ENCODE results near the gene NFAM1.

NFAM1 gene

GRCh38 chr22:42417645-42418305 is 14.4 kb downstream of the NFAM1 start:
- H2BK15ac ChIP-seq (ENCODE audit: low read depth, poor library complexity, severe bottlenecking) = no peak overlapping the region
- H3K79me1 ChIP-seq (replicated peaks; ENCODE audit: low read length, poor library complexity, severe bottlenecking) = no peaks in the 10 kb centered on the region
- no peak for DNase-seq
- H3K9ac ChIP-seq (ENCODE audit: low read length) = no peak overlapping the region
- H3K14ac ChIP-seq (ENCODE audit: low read length in 2 of 2) = no peak overlapping the region
- no peak overlapping the region for H2BK5ac ChIP-seq (ENCODE audit: low read depth, low read length, poor library complexity, severe bottlenecking)
- peaks cover 33 to 51% of the 10 kb centered on the region in 2 experiments for H3K27me3 ChIP-seq (ENCODE audit: control insufficient read depth in 1 of 2, insufficient read depth in 1 of 2, low read length in 2 of 2)
- no peak overlapping the region for H3K4me3 ChIP-seq (ENCODE audit: insufficient read depth in 1 of 2, low read depth in 1 of 2, low read length in 2 of 2)
- no peak overlapping the region for H3K4me2 ChIP-seq (ENCODE audit: low read length, poor library complexity, severe bottlenecking)
- no peak overlapping the region for H3K18ac ChIP-seq (ENCODE audit: low read depth in 1 of 2, low read length in 2 of 2)
- no peak overlapping the region for H3K27ac ChIP-seq (ENCODE audit: low read length, poor library complexity, severe bottlenecking)
- H2BK12ac ChIP-seq (ENCODE audit: low read length in 2 of 2) = no peak overlapping the region
- H4K91ac ChIP-seq (ENCODE audit: low read length) = no peak overlapping the region
- H2AK5ac ChIP-seq (ENCODE audit: low read length, severe bottlenecking) = no peak overlapping the region
- H3K4me1 ChIP-seq (ENCODE audit: control insufficient read depth, insufficient read depth, low read depth, low read length) = peaks cover 2% of the 10 kb centered on the region
- no peak overlapping the region for H2BK120ac ChIP-seq (ENCODE audit: low read depth, low read length)
- no peak overlapping the region for H3K23ac ChIP-seq (ENCODE audit: low read length in 2 of 2)
- no peak overlapping the region for H4K8ac ChIP-seq (ENCODE audit: low read length)
- no peaks in the 10 kb centered on the region for H3K36me3 ChIP-seq (ENCODE audit: control insufficient read depth in 1 of 2, insufficient read depth in 2 of 2, low read depth in 1 of 2, low read length in 2 of 2)
- WGBS = 83% methylated on average over 10 of the region's 11 CpGs
- H3K4ac ChIP-seq (ENCODE audit: low read depth in 1 of 2, low read length in 2 of 2) = no peak overlapping the region
- H3K9me3 ChIP-seq (ENCODE audit: control insufficient read depth, low read length) = no peaks in the 10 kb centered on the region
- H2AFZ ChIP-seq (ENCODE audit: low read depth, low read length) = no peak overlapping the region

- Histone ChIP-seq H3K4ac (ENCODE audit: low read depth in 1 of 2, low read length in 2 of 2) (no peak overlapping the region), H2BK5ac (ENCODE audit: low read depth, low read length, poor library complexity, severe bottlenecking) (no peak overlapping the region), H3K14ac (ENCODE audit: low read length in 2 of 2) (no peak overlapping the region), H2BK12ac (ENCODE audit: low read length in 2 of 2) (no peak overlapping the region), H3K18ac (ENCODE audit: low read depth in 1 of 2, low read length in 2 of 2) (no peak overlapping the region), H2BK15ac (ENCODE audit: low read depth, poor library complexity, severe bottlenecking) (no peak overlapping the region), H3K4me1 (ENCODE audit: control insufficient read depth, insufficient read depth, low read depth, low read length) (peaks cover 2% of the 10 kb centered on the region), H3K9ac (ENCODE audit: low read length) (no peak overlapping the region), H4K91ac (ENCODE audit: low read length) (no peak overlapping the region), H3K4me3 (ENCODE audit: insufficient read depth in 1 of 2, low read depth in 1 of 2, low read length in 2 of 2) (no peak overlapping the region), H2AFZ (ENCODE audit: low read depth, low read length) (no peak overlapping the region), H3K23ac (ENCODE audit: low read length in 2 of 2) (no peak overlapping the region), H3K36me3 (ENCODE audit: control insufficient read depth in 1 of 2, insufficient read depth in 2 of 2, low read depth in 1 of 2, low read length in 2 of 2) (no peaks in the 10 kb centered on the region), H3K9me3 (ENCODE audit: control insufficient read depth, low read length) (no peaks in the 10 kb centered on the region), H2BK120ac (ENCODE audit: low read depth, low read length) (no peak overlapping the region), H3K4me2 (ENCODE audit: low read length, poor library complexity, severe bottlenecking) (no peak overlapping the region), H3K79me1 (replicated peaks; ENCODE audit: low read length, poor library complexity, severe bottlenecking) (no peaks in the 10 kb centered on the region), H4K8ac (ENCODE audit: low read length) (no peak overlapping the region), H3K27ac (ENCODE audit: low read length, poor library complexity, severe bottlenecking) (no peak overlapping the region), H2AK5ac (ENCODE audit: low read length, severe bottlenecking) (no peak overlapping the region), H3K27me3 (ENCODE audit: control insufficient read depth in 1 of 2, insufficient read depth in 1 of 2, low read length in 2 of 2) (peaks cover 34 to 52% of the 10 kb centered on the region in 2 experiments)
- DNase-seq = no peak
- WGBS = 86% methylated on average over 18 of the region's 18 CpGs
Measured at GRCh38 chr22:42416671-42417230, 15.5 kb downstream of the NFAM1 start.

- no peak overlapping the region for H3K4me2 ChIP-seq (ENCODE audit: low read length, poor library complexity, severe bottlenecking)
- no peak overlapping the region for H2BK5ac ChIP-seq (ENCODE audit: low read depth, low read length, poor library complexity, severe bottlenecking)
- H2AK5ac ChIP-seq (ENCODE audit: low read length, severe bottlenecking) = no peak overlapping the region
- 48% methylated on average over 15 of the region's 17 CpGs for WGBS
- no peak overlapping the region for H3K14ac ChIP-seq (ENCODE audit: low read length in 2 of 2)
- H3K4me1 ChIP-seq (ENCODE audit: control insufficient read depth, insufficient read depth, low read depth, low read length) = peaks cover 2% of the 10 kb centered on the region
- peaks cover 31 to 52% of the 10 kb centered on the region in 2 experiments for H3K27me3 ChIP-seq (ENCODE audit: control insufficient read depth in 1 of 2, insufficient read depth in 1 of 2, low read length in 2 of 2)
- H4K91ac ChIP-seq (ENCODE audit: low read length) = no peak overlapping the region
- no peak for DNase-seq
- no peak overlapping the region for H2BK120ac ChIP-seq (ENCODE audit: low read depth, low read length)
- no peak overlapping the region for H3K23ac ChIP-seq (ENCODE audit: low read length in 2 of 2)
- no peaks in the 10 kb centered on the region for H3K36me3 ChIP-seq (ENCODE audit: control insufficient read depth in 1 of 2, insufficient read depth in 2 of 2, low read depth in 1 of 2, low read length in 2 of 2)
- no peak overlapping the region for H3K4me3 ChIP-seq (ENCODE audit: insufficient read depth in 1 of 2, low read depth in 1 of 2, low read length in 2 of 2)
- no peak overlapping the region for H2BK12ac ChIP-seq (ENCODE audit: low read length in 2 of 2)
- H3K9me3 ChIP-seq (ENCODE audit: control insufficient read depth, low read length) = no peaks in the 10 kb centered on the region
- no peak overlapping the region for H3K4ac ChIP-seq (ENCODE audit: low read depth in 1 of 2, low read length in 2 of 2)
- H3K9ac ChIP-seq (ENCODE audit: low read length) = no peak overlapping the region
- no peak overlapping the region for H3K27ac ChIP-seq (ENCODE audit: low read length, poor library complexity, severe bottlenecking)
- no peaks in the 10 kb centered on the region for H3K79me1 ChIP-seq (replicated peaks; ENCODE audit: low read length, poor library complexity, severe bottlenecking)
- no peak overlapping the region for H2BK15ac ChIP-seq (ENCODE audit: low read depth, poor library complexity, severe bottlenecking)
- no peak overlapping the region for H2AFZ ChIP-seq (ENCODE audit: low read depth, low read length)
- no peak overlapping the region for H3K18ac ChIP-seq (ENCODE audit: low read depth in 1 of 2, low read length in 2 of 2)
- H4K8ac ChIP-seq (ENCODE audit: low read length) = no peak overlapping the region
Measured at GRCh38 chr22:42414565-42415303, 17.5 kb downstream of the NFAM1 start.

GRCh38 chr22:42414021-42414420 is 18.2 kb downstream of the NFAM1 start:
- WGBS = 77% methylated on average over 9 of the region's 11 CpGs
- Histone ChIP-seq H3K4me2 (ENCODE audit: low read length, poor library complexity, severe bottlenecking) (no peak overlapping the region), H2BK12ac (ENCODE audit: low read length in 2 of 2) (no peak overlapping the region), H3K9ac (ENCODE audit: low read length) (no peak overlapping the region), H2AFZ (ENCODE audit: low read depth, low read length) (no peak overlapping the region), H3K79me1 (replicated peaks; ENCODE audit: low read length, poor library complexity, severe bottlenecking) (no peaks in the 10 kb centered on the region), H2AK5ac (ENCODE audit: low read length, severe bottlenecking) (no peak overlapping the region), H3K27ac (ENCODE audit: low read length, poor library complexity, severe bottlenecking) (no peak overlapping the region), H3K23ac (ENCODE audit: low read length in 2 of 2) (no peak overlapping the region), H3K18ac (ENCODE audit: low read depth in 1 of 2, low read length in 2 of 2) (no peak overlapping the region), H3K9me3 (ENCODE audit: control insufficient read depth, low read length) (no peaks in the 10 kb centered on the region), H2BK120ac (ENCODE audit: low read depth, low read length) (no peak overlapping the region), H3K14ac (ENCODE audit: low read length in 2 of 2) (no peak overlapping the region), H4K8ac (ENCODE audit: low read length) (no peak overlapping the region), H4K91ac (ENCODE audit: low read length) (no peak overlapping the region), H2BK15ac (ENCODE audit: low read depth, poor library complexity, severe bottlenecking) (no peak overlapping the region), H3K4me1 (ENCODE audit: control insufficient read depth, insufficient read depth, low read depth, low read length) (no peaks in the 10 kb centered on the region), H3K4me3 (ENCODE audit: insufficient read depth in 1 of 2, low read depth in 1 of 2, low read length in 2 of 2) (no peak overlapping the region), H3K36me3 (ENCODE audit: control insufficient read depth in 1 of 2, insufficient read depth in 2 of 2, low read depth in 1 of 2, low read length in 2 of 2) (no peaks in the 10 kb centered on the region), H2BK5ac (ENCODE audit: low read depth, low read length, poor library complexity, severe bottlenecking) (no peak overlapping the region), H3K4ac (ENCODE audit: low read depth in 1 of 2, low read length in 2 of 2) (no peak overlapping the region), H3K27me3 (ENCODE audit: control insufficient read depth in 1 of 2, insufficient read depth in 1 of 2, low read length in 2 of 2) (peaks cover 25 to 45% of the 10 kb centered on the region in 2 experiments)
- DNase-seq = no peak

Measured in mesenchymal stem cell (in vitro differentiated cells and primary cell).